ENCODE results near the gene CDC42EP3.
A peak's percentile ranks its signal among the peaks of the same experiment; 100 is the strongest.

The CDC42EP3 gene

GRCh38 chr2:37637190-37637860 is 34.1 kb downstream of the CDC42EP3 start:
- DNase-seq (ENCODE audit: low read depth in 4 of 4, low spot score in 1 of 4) = no peak

- no peak for DNase-seq (ENCODE audit: low read depth in 4 of 4, low spot score in 1 of 4)
Measured at GRCh38 chr2:37636381-37637066, 34.9 kb downstream of the CDC42EP3 start.

GRCh38 chr2:37635504-37636380 is 35.7 kb downstream of the CDC42EP3 start:
- DNase-seq (ENCODE audit: low read depth in 4 of 4, low spot score in 1 of 4) = peak; percentile 29 to 51 (median 46)

DNA sequence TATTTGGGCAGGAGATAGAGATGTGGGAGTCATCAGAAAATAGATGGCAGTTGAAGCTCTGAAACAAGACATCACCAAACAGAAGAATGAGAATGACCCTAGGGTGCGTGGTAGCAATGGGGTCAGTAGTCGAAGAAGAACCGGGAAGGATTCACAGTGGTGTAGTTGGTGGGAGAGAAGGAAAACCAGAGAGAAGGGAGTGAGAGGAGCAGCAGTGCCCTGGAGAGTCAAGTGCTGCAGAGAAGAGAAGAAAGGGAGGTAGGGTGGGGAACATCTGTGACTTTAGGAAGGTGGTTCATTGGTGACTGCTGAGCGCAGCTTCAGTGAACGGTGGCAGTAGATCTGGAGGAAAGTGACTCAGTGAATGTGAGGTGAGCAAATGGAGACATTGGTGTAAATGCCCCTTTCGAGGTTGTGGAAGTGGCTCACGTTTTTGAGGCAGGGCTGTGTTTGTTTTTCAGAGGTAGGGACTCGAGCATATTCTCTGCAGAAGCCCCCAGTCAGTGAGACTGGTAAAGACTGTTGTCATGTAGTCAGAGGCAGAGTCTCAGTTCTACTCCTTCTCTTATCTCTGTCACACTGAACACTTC is 36.4 kb downstream of the CDC42EP3 start:
- peak in 1 of 4 experiments; percentile 18 for DNase-seq (ENCODE audit: low read depth in 4 of 4, low spot score in 1 of 4)

DNA sequence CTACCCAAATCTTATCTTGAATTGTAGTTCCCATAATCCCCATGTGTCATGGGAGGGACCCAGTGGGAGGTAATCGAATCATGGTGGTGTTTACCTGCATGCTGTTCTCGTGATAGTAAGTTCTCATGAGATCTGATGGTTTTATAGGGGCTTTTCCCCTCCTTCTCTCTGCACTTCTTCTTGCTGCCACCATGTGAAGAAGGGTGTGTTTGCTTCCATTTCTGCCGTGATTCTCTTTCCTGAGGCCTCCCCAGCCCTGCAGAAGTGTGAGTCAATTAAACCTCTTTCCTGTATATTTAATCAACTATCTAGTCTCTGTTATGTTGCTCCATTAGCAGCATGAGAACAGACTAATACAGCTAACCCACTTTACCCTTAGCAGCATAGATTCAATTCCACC is 37.6 kb downstream of the CDC42EP3 start:
- DNase-seq (ENCODE audit: low read depth in 4 of 4, low spot score in 1 of 4) = no peak

DNA sequence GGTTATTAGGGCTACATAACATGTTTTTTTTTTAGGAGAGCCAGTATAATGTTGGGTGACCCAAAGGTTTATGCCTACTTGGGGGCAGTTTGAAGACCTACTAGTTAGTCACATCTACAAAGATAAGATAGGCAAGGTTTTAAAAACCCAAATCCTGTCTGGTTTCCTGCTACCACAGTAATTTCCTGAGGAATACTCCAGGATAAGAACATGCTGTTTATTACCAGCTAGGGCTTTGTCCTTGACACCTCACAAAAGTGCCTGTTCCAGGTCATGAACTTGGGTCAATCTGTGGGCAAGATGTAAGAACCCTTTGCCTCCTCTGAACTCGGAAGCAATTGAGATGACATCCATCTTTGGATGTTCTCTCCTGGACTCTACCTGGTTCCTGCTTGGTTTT is 38.2 kb downstream of the CDC42EP3 start:
- DNase-seq (ENCODE audit: low read depth in 4 of 4, low spot score in 1 of 4) = no peak

DNA sequence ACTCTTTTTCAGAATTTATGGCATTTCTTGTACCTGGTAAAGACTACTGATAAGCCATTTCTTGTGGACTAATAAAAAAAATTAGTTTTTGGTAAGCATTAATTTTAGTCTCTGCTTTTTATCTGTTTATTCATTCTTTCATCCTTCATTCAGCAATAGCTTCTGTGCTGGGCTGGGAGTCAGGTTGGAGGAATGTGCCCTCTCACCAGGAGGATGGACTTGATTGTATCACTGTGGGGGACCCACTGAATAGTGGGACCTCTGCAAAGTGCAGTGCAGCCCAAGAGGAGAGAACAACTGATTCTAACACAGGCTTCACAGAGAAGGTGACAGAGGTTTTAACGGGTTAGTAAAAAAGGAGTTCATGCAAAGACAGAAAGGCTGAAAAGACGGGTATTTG is 39.1 kb downstream of the CDC42EP3 start:
- no peak for DNase-seq (ENCODE audit: low read depth in 4 of 4, low spot score in 1 of 4)

DNA sequence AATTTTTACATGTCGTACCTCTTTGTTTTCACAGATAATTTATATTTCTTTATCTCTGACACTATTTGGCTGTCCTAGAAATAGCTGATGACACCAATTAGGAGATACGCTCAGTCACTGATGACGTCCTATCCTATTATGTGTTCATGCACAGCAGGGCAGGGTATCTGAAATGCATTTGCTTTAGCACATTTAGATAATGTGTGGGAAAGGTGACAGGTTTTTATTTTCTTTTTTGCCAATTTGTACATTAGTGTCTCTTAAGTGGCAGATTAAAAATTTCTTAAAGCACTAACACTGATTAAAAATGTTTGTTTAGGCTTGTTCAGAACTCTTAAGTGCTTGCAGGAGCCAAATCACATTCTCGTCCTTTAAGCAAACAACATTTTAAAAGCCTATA is 39.7 kb downstream of the CDC42EP3 start:
- DNase-seq (ENCODE audit: low read depth in 4 of 4, low spot score in 1 of 4) = no peak

- DNase-seq (ENCODE audit: low read depth in 4 of 4, low spot score in 1 of 4) = no peak
Measured at GRCh38 chr2:37631292-37631691, 40.1 kb downstream of the CDC42EP3 start.

DNA sequence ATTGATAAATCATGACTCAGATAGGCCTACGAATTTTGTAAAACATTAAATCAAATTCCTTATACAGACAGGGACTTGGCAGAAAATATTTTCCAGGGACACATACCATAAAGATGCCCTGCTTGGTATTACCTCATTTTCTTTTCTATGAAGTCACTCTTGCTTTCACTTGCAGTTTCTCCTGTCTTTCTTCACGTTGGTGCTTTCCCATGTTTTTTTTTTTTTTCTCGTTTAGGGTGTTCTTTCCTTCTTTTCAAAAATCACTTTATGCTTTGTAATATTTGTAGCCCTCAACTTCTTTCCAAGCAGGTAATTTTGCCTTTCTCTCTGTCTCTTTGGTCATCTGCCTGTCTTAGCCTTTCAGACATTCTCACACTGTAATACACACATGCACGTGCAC is 40.7 kb downstream of the CDC42EP3 start:
- no peak for DNase-seq (ENCODE audit: low read depth in 4 of 4, low spot score in 1 of 4)

GRCh38 chr2:37630301-37630700 is 41.1 kb downstream of the CDC42EP3 start:
- no peak for DNase-seq (ENCODE audit: low read depth in 4 of 4, low spot score in 1 of 4)

- no peak for DNase-seq (ENCODE audit: low read depth in 4 of 4, low spot score in 1 of 4)
Measured at GRCh38 chr2:37629529-37629928, 41.9 kb downstream of the CDC42EP3 start.

DNA sequence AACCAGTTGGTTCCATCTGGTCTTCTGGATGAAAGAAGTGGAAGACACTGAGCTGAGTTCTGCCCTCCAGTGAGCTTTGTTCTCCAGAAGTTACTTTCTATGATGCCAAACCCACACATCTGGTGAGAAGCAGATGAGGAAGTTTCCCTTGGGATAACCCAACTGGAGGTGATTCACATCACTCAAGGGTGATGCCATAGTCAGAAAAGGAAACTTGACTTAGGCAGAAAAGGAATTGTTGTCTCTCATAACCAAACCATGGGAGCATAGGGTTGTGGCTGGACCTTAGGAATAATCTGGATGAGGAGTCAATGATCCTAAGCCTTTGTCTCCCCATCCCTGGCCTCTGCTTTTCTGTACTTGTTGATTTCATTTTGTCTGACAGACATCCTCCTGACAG is 43.7 kb downstream of the CDC42EP3 start:
- no peak for DNase-seq (ENCODE audit: low read depth in 4 of 4, low spot score in 1 of 4)

- peak in 3 of 4 experiments; percentile 22 to 35 (median 28) for DNase-seq (ENCODE audit: low read depth in 4 of 4, low spot score in 1 of 4)
Measured at GRCh38 chr2:37625796-37626571, 45.5 kb downstream of the CDC42EP3 start.

DNA sequence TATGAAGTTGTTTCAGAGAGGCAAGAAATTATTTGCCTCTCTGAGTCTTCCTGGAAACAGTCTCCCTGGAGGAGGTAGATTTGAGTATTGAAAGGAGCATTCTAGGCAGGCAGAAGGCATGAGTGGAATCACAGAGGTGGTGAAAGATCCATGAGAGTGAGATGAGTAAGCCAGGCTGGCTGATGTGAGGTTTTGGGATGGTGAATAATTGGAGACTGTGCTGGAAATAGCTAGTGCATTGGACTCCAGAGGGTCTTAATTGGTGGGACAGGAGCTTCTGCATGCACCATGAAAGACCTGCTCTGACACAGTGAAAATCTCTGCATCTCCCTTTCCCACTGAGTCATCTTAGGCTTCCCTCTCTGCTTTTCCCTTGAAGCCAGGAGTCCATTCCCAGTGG is 46.3 kb downstream of the CDC42EP3 start:
- DNase-seq (ENCODE audit: low read depth in 4 of 4, low spot score in 1 of 4) = no peak

DNA sequence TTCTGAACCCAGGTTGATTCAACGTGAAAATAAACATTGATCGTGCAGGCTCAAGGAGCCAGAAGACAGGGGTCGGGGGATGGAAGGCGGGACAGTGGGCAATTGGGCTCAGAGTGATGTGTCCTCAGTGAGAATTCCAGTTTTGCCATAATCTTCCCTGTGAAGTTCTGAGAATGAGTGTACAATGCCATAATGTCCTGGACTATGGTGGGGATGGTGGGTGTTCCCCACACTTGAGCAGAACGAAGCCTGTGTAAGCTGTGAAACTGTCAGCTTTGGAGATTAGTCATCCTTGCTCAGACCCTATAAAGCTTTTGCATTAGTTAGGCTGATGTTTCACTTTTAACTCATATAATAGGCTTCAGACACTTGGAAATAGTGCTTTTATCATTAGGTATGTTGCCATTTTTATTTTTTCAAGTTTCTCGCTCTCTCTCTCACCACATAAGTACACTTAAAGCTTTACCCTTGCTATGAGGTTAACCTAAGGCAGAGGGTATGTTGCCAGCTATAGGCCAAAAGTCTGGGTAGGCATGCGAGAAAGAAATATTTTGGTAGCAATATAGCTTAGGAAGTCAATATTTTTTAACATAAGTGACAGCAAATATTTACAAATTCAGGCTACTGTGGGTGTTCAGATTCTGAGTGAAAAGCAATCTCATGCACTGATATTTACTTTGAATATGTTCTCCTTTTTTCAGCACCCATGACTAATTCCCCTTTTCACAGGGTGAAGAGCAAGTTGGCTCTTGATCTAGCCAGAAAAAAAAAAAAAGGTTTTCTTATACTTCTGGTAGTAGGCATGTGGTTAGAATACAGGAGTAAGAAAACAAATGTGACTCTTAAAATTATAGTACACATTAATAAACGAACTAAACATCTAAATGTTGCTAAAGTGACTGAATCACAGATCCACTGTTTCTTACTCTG is 47.2 kb downstream of the CDC42EP3 start:
- no peak for DNase-seq (ENCODE audit: low read depth in 4 of 4, low spot score in 1 of 4)

- DNase-seq (ENCODE audit: low read depth in 4 of 4, low spot score in 1 of 4) = no peak
Measured at GRCh38 chr2:37623406-37623805, 48.0 kb downstream of the CDC42EP3 start.

DNA sequence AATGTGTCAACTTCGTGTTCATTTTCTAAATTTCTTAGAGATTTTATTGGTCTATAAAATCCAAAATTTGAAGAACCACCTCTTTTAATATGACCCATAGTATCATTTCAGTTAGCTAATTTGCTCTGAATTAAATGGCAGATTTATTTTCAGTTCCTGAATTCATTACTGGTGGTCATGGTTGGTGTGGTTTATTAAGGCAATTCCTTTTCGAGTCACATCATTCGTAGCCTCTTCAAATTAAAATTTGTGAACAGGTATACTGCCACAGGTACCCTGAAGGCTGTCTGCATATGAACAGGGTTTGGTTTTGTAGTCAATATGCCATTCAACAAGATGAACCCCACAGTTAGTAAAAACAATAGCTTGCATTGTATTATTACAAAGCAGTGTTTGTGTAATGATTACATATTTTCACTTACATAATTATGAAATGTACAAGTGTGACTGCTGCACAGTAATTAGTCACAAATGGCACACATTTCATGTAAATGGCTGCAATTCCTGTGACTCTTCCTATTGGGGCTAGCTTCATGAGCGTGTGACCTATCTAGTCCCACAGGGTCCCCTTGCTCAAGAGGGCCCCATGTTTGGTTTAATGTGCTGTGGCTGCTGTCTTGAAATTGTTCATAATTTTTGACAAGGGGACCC is 48.9 kb downstream of the CDC42EP3 start:
- DNase-seq (ENCODE audit: low read depth in 4 of 4, low spot score in 1 of 4) = no peak

DNA sequence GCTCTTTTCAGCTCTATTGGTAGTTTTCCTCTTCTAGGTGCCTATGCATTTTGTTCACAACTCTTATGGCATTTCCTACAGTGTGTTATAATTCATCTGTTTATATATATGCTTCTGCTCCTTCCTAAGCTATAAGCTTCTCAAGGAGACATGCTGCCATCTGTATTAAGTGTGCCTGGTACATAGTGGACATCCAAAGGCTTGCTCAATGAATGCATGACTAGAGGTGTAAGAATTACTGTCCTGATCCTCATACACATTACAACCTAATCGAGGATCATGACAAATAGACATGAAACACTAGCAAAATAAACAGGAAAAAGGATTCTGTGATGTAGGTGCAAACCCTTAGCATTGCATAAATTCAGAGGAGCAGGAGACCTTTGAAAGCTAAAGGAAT is 50.2 kb downstream of the CDC42EP3 start:
- no peak for DNase-seq (ENCODE audit: low read depth in 4 of 4, low spot score in 1 of 4)
